GM21529 (cell line): ENCODE measurements around the gene VCY.
"Not testable (repeated sequence)": the region's sequence is repeated elsewhere in the genome, so short reads cannot be mapped to it uniquely, and the experiment has no call there.

Source experiments
- ATAC-seq: cut with Tn5 transposase; IDR thresholded peaks from one replicate; pipeline ENCODE4 v1.9.1; 2021; ENCODE audit not compliant: unreplicated experiment

Gene VCY

GRCh38 chrY:13986373-13986772 lies at the start of gene VCY:
Gene VCY (minus strand): TSS chrY:13986473. CDS start chrY:13986440, 33 bp downstream.
- not testable (repeated sequence) for ATAC-seq

GRCh38 chrY:14030395-14030794 lies 44.1 kb upstream of the VCY start:
- not testable (repeated sequence) for ATAC-seq

- not testable (repeated sequence) for ATAC-seq
These were observed 25.6 kb upstream of the VCY start for GRCh38 chrY:14011916-14012315.

GRCh38 chrY:13942406-13942805 lies 43.9 kb downstream of the VCY start:
- not testable (repeated sequence) for ATAC-seq
